K562 (cell line): Measurements from ENCODE around the gene SEC14L2. TPM values are rescaled to one million over a fixed set of nuclear protein-coding genes. Genes with fewer than 3 reads are reported as not detected.
A peak's percentile ranks its signal among the peaks of the same experiment; 100 is the strongest.

Experiments used
- ATAC-seq: fragments of 200-7000 bp; cut with Tn5 transposase; 3 replicates; pipeline ENCODE4 v1.9.1; 2020; ENCODE audit warnings: moderate library complexity
- BruUV-seq: library from RNA; stranded (reverse); fragments of 400-500 nt; replicated peaks from 2 replicates; lab custom pipeline; 2021; lab: Mats Ljungman, UMichigan
- CTCF ChIA-PET: fragments of 300-600 bp; formaldehyde crosslinking; extraction: SDS; loops from one replicate; lab custom pipeline; 2021; ENCODE audit warnings: low intra/inter-chr PET ratio; lab: Yijun Ruan, JAX
- POLR2A ChIA-PET: fragments of 300-600, 350-650 bp; sonication (Branson Sonifier 250); formaldehyde crosslinking; extraction: SDS; loops from one replicate; lab custom pipeline; 2021; ENCODE audit warnings: antibody characterized with exemption, inconsistent platforms; lab: Yijun Ruan, JAX
- DNase-seq, 4 experiments: peaks; one replicate each; pipeline versions ENCODE4 v3.0.0 to v3.0.0-alpha.2; 2011 to 2018; ENCODE audit warnings: low spot score in 3 of 4, mixed read lengths in 3 of 4; ENCODE audit errors: extremely low read depth in 1 of 4
- FAIRE-seq: peaks from 2 replicates; lab custom pipeline; 2011; peaks lifted over from hg19 to GRCh38; lab: Jason Lieb, UNC
- H2AFZ ChIP-seq: 2 replicates; pipeline ENCODE4 v1.6.0; 2011; ENCODE audit warnings: low read depth, low read length, control low read depth, inconsistent platforms
- H3K27ac ChIP-seq: fragments of 200-600 bp; 3 replicates; pipeline ENCODE4 v1.8.0; 2011; ENCODE audit warnings: low read depth, mild to moderate bottlenecking, control low read depth, inconsistent platforms, low read length, moderate library complexity, mixed read lengths; ENCODE audit errors: extremely low read depth
- H3K27me3 ChIP-seq, 2 experiments: fragments of 300-600 bp in 1 of 2; 2 replicates in 1 of 2; 3 replicates in 1 of 2; pipeline versions ENCODE4 v1.6.0 to v1.8.0; 2011; ENCODE audit warnings: inconsistent platforms in 2 of 2, low read length in 2 of 2, mild to moderate bottlenecking in 1 of 2, mixed read lengths in 1 of 2, moderate library complexity in 1 of 2; ENCODE audit not compliant: control insufficient read depth in 2 of 2, insufficient read depth in 2 of 2
- H3K36me3 ChIP-seq: fragments of 300-600 bp; 3 replicates; pipeline ENCODE4 v1.8.0; 2011; ENCODE audit warnings: mild to moderate bottlenecking, low read length, inconsistent platforms; ENCODE audit not compliant: control insufficient read depth, insufficient read depth
- H3K4me1 ChIP-seq, 2 experiments: fragments of 200-600 bp in 1 of 2; replicated peaks in 1 of 2; 2 replicates in 1 of 2; 3 replicates in 1 of 2; pipeline versions ENCODE4 v1.5.1 to v1.8.0; 2011; ENCODE audit warnings: inconsistent platforms in 2 of 2, low read length in 2 of 2, mild to moderate bottlenecking in 1 of 2, mixed read lengths in 1 of 2, moderate library complexity in 1 of 2; ENCODE audit not compliant: control insufficient read depth in 2 of 2, insufficient read depth in 2 of 2
- H3K4me2 ChIP-seq: 2 replicates; pipeline ENCODE4 v1.6.1; 2011; ENCODE audit warnings: low read length, control low read depth, inconsistent platforms, mixed read lengths; ENCODE audit not compliant: insufficient read depth
- H3K4me3 ChIP-seq: fragments of 200-600 bp; sonication (generic), shearing (Covaris generic); 2 replicates; pipeline ENCODE4 v1.5.1; 2016; ENCODE audit warnings: control low read depth, inconsistent platforms
- H3K79me2 ChIP-seq: fragments of 200-600 bp; 3 replicates; pipeline ENCODE4 v1.8.0; 2011; ENCODE audit warnings: low read length, inconsistent platforms; ENCODE audit not compliant: control insufficient read depth, insufficient read depth
- H3K9ac ChIP-seq, 2 experiments: 2 replicates each; pipeline versions ENCODE4 v1.6.0 to v1.6.1; 2011; ENCODE audit warnings: low read depth in 2 of 2, low read length in 2 of 2, control low read depth in 1 of 2, inconsistent platforms in 1 of 2, mild to moderate bottlenecking in 1 of 2, mixed read lengths in 1 of 2; ENCODE audit not compliant: insufficient read depth in 1 of 2
- H3K9me1 ChIP-seq: one replicate; pipeline ENCODE4 v1.6.0; 2011; ENCODE audit warnings: inconsistent platforms, mild to moderate bottlenecking, low read length, moderate library complexity; ENCODE audit not compliant: control insufficient read depth, insufficient read depth
- H3K9me3 ChIP-seq: replicated peaks from 2 replicates; pipeline ENCODE4 v1.5.1; 2011; ENCODE audit warnings: low read depth, low read length, inconsistent platforms; ENCODE audit not compliant: control insufficient read depth, insufficient read depth
- H4K20me1 ChIP-seq: replicated peaks from 2 replicates; pipeline ENCODE4 v1.6.1; 2011; ENCODE audit warnings: low read length, inconsistent platforms, mixed read lengths; ENCODE audit not compliant: control insufficient read depth, insufficient read depth
- CCAR2 ChIP-seq: fragments of 200-400 bp; formaldehyde crosslinking; IDR thresholded peaks from 2 replicates; pipeline ENCODE4 v1.6.1; 2017; ENCODE audit warnings: mild to moderate bottlenecking, low read depth, low read length
- MLX ChIP-seq, 2 experiments: fragments of 450-650 bp in 1 of 2; sonication (generic) in 1 of 2; formaldehyde crosslinking; conservative IDR thresholded peaks; 2 replicates each; pipeline versions ENCODE4 v1.4.0 to v1.8.1; 2020 to 2022; ENCODE audit warnings: mild to moderate bottlenecking in 1 of 2, missing genetic modification reagents in 1 of 2
- PBX2 ChIP-seq, 2 experiments: IDR thresholded peaks in 1 of 2; conservative IDR thresholded peaks in 1 of 2; 2 replicates each; pipeline ENCODE4 v1.6.1; 2016; ENCODE audit warnings: low read depth in 2 of 2, mild to moderate bottlenecking in 1 of 2, missing compliant biosample characterization in 1 of 2, missing genetic modification characterization in 1 of 2, moderate library complexity in 1 of 2
- SRF ChIP-seq, 2 experiments: fragments of 250-450, 450-650 bp in 1 of 2; sonication (Bioruptor Pico) in 1 of 2; sonication (generic) in 1 of 2; formaldehyde crosslinking; IDR thresholded peaks; 2 replicates each; pipeline versions ENCODE4 v1.5.0 to v1.5.1; 2020 to 2022; ENCODE audit warnings: mild to moderate bottlenecking in 1 of 2, missing genetic modification reagents in 1 of 2
- ZNF263 ChIP-seq: sonication (generic); formaldehyde crosslinking; IDR thresholded peaks from 2 replicates; pipeline ENCODE4 v1.8.0; 2022; ENCODE audit warnings: mild to moderate bottlenecking, missing genetic modification reagents, borderline replicate concordance
- ZNF3 ChIP-seq: fragments of 250-450 bp; sonication (Bioruptor Pico); IDR thresholded peaks from 2 replicates; pipeline ENCODE4 v1.5.0; 2021; ENCODE audit warnings: mild to moderate bottlenecking, moderate library complexity
- ZNF77 ChIP-seq: fragments of 250-450 bp; sonication (Bioruptor Pico); IDR thresholded peaks from 2 replicates; pipeline ENCODE4 v1.5.0; 2020
- WGBS: fragments of 100-300 bp; shearing (Covaris generic); methylation state at CpG from one replicate; pipeline ENCODE4 v1.1.6; 2016; ENCODE audit warnings: low coverage, mixed read lengths; ENCODE audit not compliant: insufficient coverage; ENCODE audit errors: missing lambda C conversion rate; 5-methylcytosine and 5-hydroxymethylcytosine counted together
- in situ Hi-C: fragments of 300-500 bp; cut with MboI; formaldehyde crosslinking; loops from 4 replicates; pipeline ENCODE4 v1.15.0; 2018; ENCODE audit warnings: inconsistent platforms, mixed read lengths
- intact Hi-C: fragments of 100-400 bp; cut with micrococcal nuclease; formaldehyde crosslinking; loops from 2 replicates; pipeline ENCODE4 v1.14.2; 2022
- polyA plus RNA-seq, 8 experiments: library from polyadenylated mRNA; depleted of rRNA in 4 of 8; stranded (reverse) in 5 of 8; unstranded in 3 of 8; fragments of >200 nt; fragmentation: Nextera tagmentation in 2 of 8; fragmentation: Illumina TruSeq in 1 of 8; extraction: Ambion mirVana in 2 of 8; extraction: Trizol in 1 of 8; gene quantifications; 2 replicates each; pipeline versions ENCODE4 v1.2.1 to v1.2.3, GENCODE V29; 2011 to 2014; ENCODE audit warnings: inconsistent platforms in 1 of 8, missing spikeins in 1 of 8
- total RNA-seq, 7 experiments: library from RNA; depleted of rRNA in 6 of 7; stranded (reverse); fragments of >200 nt in 6 of 7; fragmentation: Illumina TruSeq in 2 of 7; extraction: Trizol in 2 of 7; gene quantifications; 2 replicates each; pipeline versions ENCODE4 v1.2.1 to v1.2.3, GENCODE V29; 2011 to 2021; ENCODE audit warnings: low replicate concordance in 1 of 7

Gene SEC14L2
- total and polyA plus RNA-seq, 9 of the 15 experiments (the other 6 are each of a cell fraction or from before 2014, with no cell fraction given): 0.03 to 0.17 (median 0.10) TPM

GRCh38 chr22:30411780-30412179, 15.0 kb downstream of the SEC14L2 start:
- peaks cover 3 to 12% of the 10 kb centered on the region in 2 experiments; a peak in 3 of 5 replicates for H3K4me1 ChIP-seq
- POLR2A ChIA-PET: interaction anchor here (2.3 kb wide), 1 partner anchor 12 kb away, joined by 17 read pairs; no protein-coding TSS in a partner anchor
- WGBS: 56% methylated on average over 3 of the region's 3 CpGs

More at GRCh38 chr22:30411780-30412179, 15.0 kb downstream of the SEC14L2 start:
- H3K9me1 ChIP-seq: peaks cover 2% of the 10 kb centered on the region
- no peak overlapping the region for H3K4me2 ChIP-seq
- no peak overlapping the region for H3K27ac ChIP-seq
- intact Hi-C loops: no loop called here
- no peaks in the 10 kb centered on the region for H3K27me3 ChIP-seq
- H3K36me3 ChIP-seq: peaks cover 18% of the 10 kb centered on the region; the same call in 2 of the 3 replicates
- CTCF ChIA-PET: no interaction called here
- H3K9me3 ChIP-seq: no peaks in the 10 kb centered on the region
- no TSS peak for BruUV-seq
- H3K79me2 ChIP-seq: no peaks in the 10 kb centered on the region
- H3K4me3 ChIP-seq: no peak overlapping the region
- no peak overlapping the region for H3K9ac ChIP-seq
- in situ Hi-C loops: no loop called here
- H4K20me1 ChIP-seq: peaks cover 9% of the 10 kb centered on the region
- ATAC-seq (no peak), FAIRE-seq (no peak), DNase-seq (no peak)
- H2AFZ ChIP-seq: no peak overlapping the region
- no peak for TF ChIP-seq MLX (CRISPR knock-in tag; conservative IDR thresholded peaks at IDR 0.05)
- TF ChIP-seq SRF (CRISPR knock-in tag; IDR thresholded peaks at IDR 0.05): no peak
- no peak for TF ChIP-seq ZNF77 (CRISPR knock-in tag)
- TF ChIP-seq CCAR2: no peak
- TF ChIP-seq ZNF263 (CRISPR knock-in tag): peak; percentile 91
- TF ChIP-seq PBX2 (CRISPR knock-in tag; IDR thresholded peaks at IDR 0.05; ENCODE audit: low read depth): no peak
- TF ChIP-seq PBX2 (tag; conservative IDR thresholded peaks at IDR 0.05; ENCODE audit: low read depth): no peak
- no peak for TF ChIP-seq ZNF3
